Lower leg skin (tissue), 3 donors: ENCODE results near the gene ARHGAP44.

Experiments
- POLR2A ChIP-seq, 2 donors: fragments of 450-650 bp; IDR thresholded peaks; one replicate each; pipeline ENCODE4 v1.6.1; 2016 to 2017; ENCODE audit warnings: antibody characterized with exemption in 2 of 2, mild to moderate bottlenecking in 1 of 2, moderate library complexity in 1 of 2
- TF ChIP-seq, protein P1 (sequence below), 3 donors: fragments of 450-650 bp; IDR thresholded peaks; one replicate each; pipeline ENCODE4 v1.5.1; 2016; ENCODE audit warnings: antibody characterized with exemption in 3 of 3, mild to moderate bottlenecking in 3 of 3, moderate library complexity in 2 of 3

DNA sequence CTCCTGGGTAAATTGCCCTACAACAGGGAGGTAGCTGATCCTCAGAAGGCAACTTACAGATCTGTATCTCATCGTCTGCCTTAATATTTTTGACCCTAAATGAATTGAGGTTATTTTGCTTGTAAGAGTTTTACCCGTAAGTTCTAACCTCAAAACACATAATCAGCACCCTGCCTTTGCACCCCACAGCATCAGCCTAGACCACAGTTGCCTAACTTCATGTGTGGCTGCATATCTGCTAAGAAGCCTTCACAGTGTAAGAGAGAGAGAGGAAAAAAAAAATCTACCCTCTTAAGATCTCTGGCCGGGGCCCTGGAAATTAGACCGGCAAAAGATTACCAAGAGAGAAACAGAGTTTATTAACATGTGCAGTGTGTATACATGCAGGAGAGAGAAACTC, 76.9 kb downstream of the ARHGAP44 start:
- TF ChIP-seq, protein P1, sequence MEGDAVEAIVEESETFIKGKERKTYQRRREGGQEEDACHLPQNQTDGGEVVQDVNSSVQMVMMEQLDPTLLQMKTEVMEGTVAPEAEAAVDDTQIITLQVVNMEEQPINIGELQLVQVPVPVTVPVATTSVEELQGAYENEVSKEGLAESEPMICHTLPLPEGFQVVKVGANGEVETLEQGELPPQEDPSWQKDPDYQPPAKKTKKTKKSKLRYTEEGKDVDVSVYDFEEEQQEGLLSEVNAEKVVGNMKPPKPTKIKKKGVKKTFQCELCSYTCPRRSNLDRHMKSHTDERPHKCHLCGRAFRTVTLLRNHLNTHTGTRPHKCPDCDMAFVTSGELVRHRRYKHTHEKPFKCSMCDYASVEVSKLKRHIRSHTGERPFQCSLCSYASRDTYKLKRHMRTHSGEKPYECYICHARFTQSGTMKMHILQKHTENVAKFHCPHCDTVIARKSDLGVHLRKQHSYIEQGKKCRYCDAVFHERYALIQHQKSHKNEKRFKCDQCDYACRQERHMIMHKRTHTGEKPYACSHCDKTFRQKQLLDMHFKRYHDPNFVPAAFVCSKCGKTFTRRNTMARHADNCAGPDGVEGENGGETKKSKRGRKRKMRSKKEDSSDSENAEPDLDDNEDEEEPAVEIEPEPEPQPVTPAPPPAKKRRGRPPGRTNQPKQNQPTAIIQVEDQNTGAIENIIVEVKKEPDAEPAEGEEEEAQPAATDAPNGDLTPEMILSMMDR (IDR thresholded peaks at IDR 0.05), result no peak
- TF ChIP-seq POLR2A (IDR thresholded peaks at IDR 0.05), result no peak
